H9 (cell line): ENCODE measurements around the gene SHROOM1. TPM values are rescaled to one million over a fixed set of nuclear protein-coding genes. Genes with fewer than 3 reads are reported as not detected.
A peak's percentile ranks its signal among the peaks of the same experiment; 100 is the strongest.

ENCODE experiments used
- DNase-seq: peaks from one replicate; pipeline ENCODE4 v3.0.0-alpha.2; 2017
- H2AFZ ChIP-seq: one replicate; pipeline ENCODE4 v1.6.1; 2013; ENCODE audit warnings: mild to moderate bottlenecking, low read length, control low read depth, moderate library complexity
- H2AK5ac ChIP-seq: 2 replicates; pipeline ENCODE4 v1.6.1; 2013; ENCODE audit warnings: low read length, control low read depth, mixed read lengths; ENCODE audit not compliant: insufficient read length
- H2BK120ac ChIP-seq: one replicate; pipeline ENCODE4 v1.6.1; 2013; ENCODE audit warnings: low read depth, mild to moderate bottlenecking, low read length, control low read depth, inconsistent platforms; ENCODE audit not compliant: poor library complexity, severe bottlenecking
- H2BK12ac ChIP-seq: 2 replicates; pipeline ENCODE4 v1.6.1; 2013; ENCODE audit warnings: low read length, control low read depth, mixed read lengths, low read depth; ENCODE audit not compliant: insufficient read length
- H2BK15ac ChIP-seq: 2 replicates; pipeline ENCODE4 v1.6.1; 2013; ENCODE audit warnings: low read depth, low read length, control low read depth
- H2BK20ac ChIP-seq: one replicate; pipeline ENCODE4 v1.6.1; 2013; ENCODE audit warnings: low read depth, mild to moderate bottlenecking, low read length, control low read depth, inconsistent platforms; ENCODE audit not compliant: poor library complexity, severe bottlenecking
- H2BK5ac ChIP-seq: 2 replicates; pipeline ENCODE4 v1.6.1; 2013; ENCODE audit warnings: low read length, control low read depth, mixed read lengths; ENCODE audit not compliant: insufficient read length
- H3K14ac ChIP-seq: 2 replicates; pipeline ENCODE4 v1.6.1; 2013; ENCODE audit warnings: low read length, control low read depth; ENCODE audit not compliant: insufficient read depth
- H3K18ac ChIP-seq: 2 replicates; pipeline ENCODE4 v1.6.1; 2013; ENCODE audit warnings: low read depth, mild to moderate bottlenecking, mixed read lengths, low read length, control low read depth; ENCODE audit not compliant: insufficient read length
- H3K23ac ChIP-seq: 2 replicates; pipeline ENCODE4 v1.6.1; 2013; ENCODE audit warnings: low read length, control low read depth, mixed read lengths, low read depth; ENCODE audit not compliant: insufficient read length
- H3K23me2 ChIP-seq: 2 replicates; pipeline ENCODE4 v1.6.1; 2013; ENCODE audit warnings: low read depth, mild to moderate bottlenecking, mixed read lengths, low read length, control low read depth; ENCODE audit not compliant: insufficient read length, poor library complexity, severe bottlenecking
- H3K27ac ChIP-seq: 2 replicates; pipeline ENCODE4 v1.5.1; 2013; ENCODE audit warnings: low read length, control low read depth, mixed read lengths, low read depth; ENCODE audit not compliant: insufficient read length
- H3K27me3 ChIP-seq: 2 replicates; pipeline ENCODE4 v1.6.1; 2013; ENCODE audit warnings: low read length, control low read depth, inconsistent platforms; ENCODE audit not compliant: insufficient read depth
- H3K4ac ChIP-seq: 2 replicates; pipeline ENCODE4 v1.6.1; 2013; ENCODE audit warnings: low read depth, mild to moderate bottlenecking, control low read depth, inconsistent platforms, low read length, moderate library complexity
- H3K4me1 ChIP-seq: 2 replicates; pipeline ENCODE4 v1.6.1; 2013; ENCODE audit warnings: low read length, control low read depth, inconsistent platforms; ENCODE audit not compliant: insufficient read depth
- H3K4me2 ChIP-seq: 2 replicates; pipeline ENCODE4 v1.6.1; 2013; ENCODE audit warnings: low read length, control low read depth, mixed read lengths; ENCODE audit not compliant: insufficient read length, insufficient read depth
- H3K56ac ChIP-seq: 2 replicates; pipeline ENCODE4 v1.6.1; 2013; ENCODE audit warnings: low read depth, mild to moderate bottlenecking, mixed read lengths, low read length, control low read depth; ENCODE audit not compliant: insufficient read length
- H3K79me1 ChIP-seq: 2 replicates; pipeline ENCODE4 v1.6.1; 2013; ENCODE audit warnings: low read depth, mild to moderate bottlenecking, moderate library complexity, low read length, control low read depth, inconsistent platforms; ENCODE audit not compliant: insufficient read depth, poor library complexity, severe bottlenecking
- H3K79me2 ChIP-seq: 2 replicates; pipeline ENCODE4 v1.6.1; 2013; ENCODE audit warnings: low read length, control low read depth, inconsistent platforms; ENCODE audit not compliant: insufficient read depth
- H3K9ac ChIP-seq: 2 replicates; pipeline ENCODE4 v1.6.1; 2013; ENCODE audit warnings: low read length, control low read depth, mixed read lengths; ENCODE audit not compliant: insufficient read length; ENCODE audit errors: extremely low read depth
- H3K9me3 ChIP-seq: one replicate; pipeline ENCODE4 v1.6.1; 2013; ENCODE audit warnings: low read depth, low read length, inconsistent platforms; ENCODE audit not compliant: control insufficient read depth
- H3T11ph ChIP-seq: one replicate; pipeline ENCODE4 v1.6.1; 2013; ENCODE audit warnings: mild to moderate bottlenecking, low read length, control low read depth, inconsistent platforms
- H4K20me1 ChIP-seq: one replicate; pipeline ENCODE4 v1.6.1; 2013; ENCODE audit not compliant: control insufficient read depth, insufficient read length, insufficient read depth
- H4K5ac ChIP-seq: 2 replicates; pipeline ENCODE4 v1.6.1; 2013; ENCODE audit warnings: low read depth, mild to moderate bottlenecking, mixed read lengths, low read length, control low read depth; ENCODE audit not compliant: insufficient read length
- H4K8ac ChIP-seq: replicated peaks from 2 replicates; pipeline ENCODE4 v1.6.1; 2013; ENCODE audit warnings: low read length, control low read depth, mixed read lengths, low read depth; ENCODE audit not compliant: insufficient read length
- H4K91ac ChIP-seq: 2 replicates; pipeline ENCODE4 v1.6.1; 2013; ENCODE audit warnings: low read depth, mild to moderate bottlenecking, moderate library complexity, mixed read lengths, low read length, control low read depth; ENCODE audit not compliant: insufficient read length
- H3K27ac Mint-ChIP-seq, 3 experiments: 2 replicates in 2 of 3; 3 replicates in 1 of 3; pipeline ENCODE4 v1.8.0; 2020 to 2021; ENCODE audit warnings: mixed read lengths in 3 of 3, mild to moderate bottlenecking in 1 of 3, moderate library complexity in 1 of 3
- H3K27me3 Mint-ChIP-seq: 2 replicates; pipeline ENCODE4 v1.8.0; 2021; ENCODE audit warnings: low read depth, mild to moderate bottlenecking, moderate library complexity, mixed read lengths
- H3K36me3 Mint-ChIP-seq, 3 experiments: 2 replicates in 2 of 3; 3 replicates in 1 of 3; pipeline ENCODE4 v1.8.0; 2020 to 2021; ENCODE audit warnings: low read depth in 3 of 3, mixed read lengths in 3 of 3; ENCODE audit not compliant: insufficient read depth in 1 of 3
- H3K4me1 Mint-ChIP-seq, 2 experiments: 2 replicates each; pipeline ENCODE4 v1.8.0; 2020; ENCODE audit warnings: mixed read lengths in 2 of 2
- H3K4me3 Mint-ChIP-seq, 2 experiments: 2 replicates in 1 of 2; 3 replicates in 1 of 2; pipeline ENCODE4 v1.8.0; 2020 to 2021; ENCODE audit warnings: mild to moderate bottlenecking in 2 of 2, mixed read lengths in 2 of 2, moderate library complexity in 1 of 2
- H3K9me3 Mint-ChIP-seq, 2 experiments: 2 replicates in 1 of 2; 3 replicates in 1 of 2; pipeline ENCODE4 v1.8.0; 2020; ENCODE audit warnings: mild to moderate bottlenecking in 2 of 2, mixed read lengths in 2 of 2, moderate library complexity in 1 of 2
- CTCF ChIP-seq: fragments of 200-600 bp; sonication (generic); conservative IDR thresholded peaks from 3 replicates; pipeline ENCODE4 v1.8.0; 2021; ENCODE audit warnings: antibody characterized with exemption, mild to moderate bottlenecking
- WGBS: extraction: QIAGEN DNeasy Blood & Tissue Kit; methylation state at CpG from one replicate; pipeline ENCODE4 v1.1.7; 2013; ENCODE audit warnings: missing lambda C conversion rate, low lambda C conversion rate, mixed read lengths; ENCODE audit not compliant: insufficient read length; ENCODE audit errors: extremely low coverage; 5-methylcytosine and 5-hydroxymethylcytosine counted together
- total RNA-seq: library from RNA; stranded (reverse); gene quantifications from 2 replicates; pipeline ENCODE4 v1.2.1, GENCODE V29; 2021

The SHROOM1 gene
- total RNA-seq, 1 experiment from 2014 or later, result 7.0 TPM

- Histone ChIP-seq H2BK120ac (no peak overlapping the region), H3K27ac (no peak overlapping the region), H3K9ac (no peak overlapping the region), H4K91ac (no peak overlapping the region), H3K23me2 (peaks cover 10% of the 10 kb centered on the region), H3K4me1 (no peaks in the 10 kb centered on the region), H3K27me3 (peaks cover 16% of the 10 kb centered on the region; the same call in 1 of the 2 replicates), H4K8ac (no peak overlapping the region), H4K20me1 (no peaks in the 10 kb centered on the region), H2BK12ac (no peak overlapping the region), H2AK5ac (no peak overlapping the region), H2BK5ac (no peak overlapping the region), H3K79me1 (no peaks in the 10 kb centered on the region), H3K79me2 (no peaks in the 10 kb centered on the region), H2BK20ac (no peak overlapping the region), H4K5ac (no peak overlapping the region), H3K4me2 (peak overlapping the region; percentile 39), H3K9me3 (no peaks in the 10 kb centered on the region), H3K56ac (no peak overlapping the region), H3K4ac (no peak overlapping the region), H2BK15ac (no peak overlapping the region), H3K14ac (no peak overlapping the region; the same call in 1 of the 2 replicates), H3K23ac (no peak overlapping the region), H2AFZ (no peak overlapping the region), H3T11ph (no peak overlapping the region), H3K18ac (no peak overlapping the region)
- Mint-ChIP-seq H3K4me1 (peaks cover 4 to 12% of the 10 kb centered on the region in 2 experiments; a peak in 3 of 4 replicates), H3K27me3 (peaks cover 59% of the 10 kb centered on the region), H3K36me3 (no peaks in the 10 kb centered on the region; a peak in 1 of 7 replicates), H3K9me3 (no peaks in the 10 kb centered on the region; a peak in 1 of 5 replicates), H3K4me3 (peak overlapping the region; percentile 76 to 85), H3K27ac (no peak overlapping the region)
- DNase-seq, result no peak
- no CpG with 5 or more reads among the region's 15 CpGs for WGBS
- TF ChIP-seq CTCF, result no peak
Measured at GRCh38 chr5:132831095-132831860, 831 bp upstream of the SHROOM1 start.
